ENCODE data around the gene AMZ1.
A peak's percentile ranks its signal among the peaks of the same experiment; 100 is the strongest.
"Not testable (repeated sequence)": the region's sequence is repeated elsewhere in the genome, so short reads cannot be mapped to it uniquely, and the experiment has no call there.

The AMZ1 gene

GRCh38 chr7:2714636-2715035 lies 26.6 kb downstream of the AMZ1 start:
- DNase-seq = no peak

DNA sequence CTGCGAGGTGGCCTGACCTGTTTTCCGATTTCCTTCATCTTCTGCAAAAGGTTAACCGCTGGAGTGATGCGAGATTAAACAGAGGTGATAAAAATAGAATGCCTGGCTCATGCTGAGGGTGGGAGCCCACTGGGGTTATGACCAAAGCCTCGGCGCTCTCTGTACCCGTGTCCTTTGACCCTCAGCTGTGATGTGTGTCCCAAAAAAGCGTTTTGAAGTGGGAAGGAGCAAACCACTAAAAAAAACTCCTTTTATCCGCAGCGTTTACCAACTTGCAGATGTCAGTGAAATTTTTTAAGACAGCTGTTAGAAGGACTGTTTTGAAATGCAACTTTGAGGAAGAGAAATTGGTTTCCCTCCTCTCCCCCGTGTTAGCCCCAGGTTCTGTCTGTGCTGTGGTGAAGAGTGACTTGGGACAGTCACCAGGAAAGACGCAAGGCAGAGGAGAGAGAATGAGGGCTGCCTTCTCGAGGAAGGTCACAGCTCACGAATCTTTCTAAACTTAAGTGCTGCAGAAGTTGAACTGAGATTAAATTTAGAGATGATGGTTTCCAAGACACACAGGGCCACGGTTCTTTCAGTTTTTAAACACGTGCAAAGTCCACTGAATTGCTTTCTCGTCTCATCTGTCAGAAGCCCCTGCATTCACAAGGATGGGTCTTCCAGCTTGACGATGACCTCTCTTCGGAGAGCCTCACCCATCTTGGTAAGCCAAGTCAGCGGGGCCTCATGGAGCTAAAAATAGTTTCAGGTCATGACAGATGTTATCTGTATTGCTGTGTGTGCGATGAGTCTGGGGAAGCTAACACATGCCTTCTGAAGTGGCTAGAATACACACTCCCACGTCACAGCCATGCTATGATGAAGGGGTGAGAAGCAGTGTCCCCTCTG lies 27.6 kb downstream of the AMZ1 start:
- peak; percentile 12 for DNase-seq

DNA sequence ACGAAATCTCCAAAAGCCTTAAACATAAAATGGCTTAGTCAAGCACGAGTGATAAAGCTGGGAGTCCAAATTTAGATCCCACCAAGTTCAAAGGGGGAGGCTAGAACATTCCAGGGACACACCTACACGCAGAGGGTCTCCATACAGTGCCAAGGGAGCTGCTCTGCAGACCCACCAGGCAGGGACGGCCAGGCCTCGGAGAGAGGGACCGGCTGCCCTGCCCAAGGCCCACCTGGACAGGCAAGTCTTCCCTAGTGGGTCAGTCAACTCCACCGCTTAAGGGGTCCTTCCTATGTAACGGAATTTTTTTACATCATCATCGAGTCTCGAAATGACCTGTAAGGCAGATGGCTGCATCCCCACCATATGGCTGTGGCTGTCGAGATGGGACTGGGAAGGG lies 28.5 kb downstream of the AMZ1 start:
- no peak for DNase-seq

DNA sequence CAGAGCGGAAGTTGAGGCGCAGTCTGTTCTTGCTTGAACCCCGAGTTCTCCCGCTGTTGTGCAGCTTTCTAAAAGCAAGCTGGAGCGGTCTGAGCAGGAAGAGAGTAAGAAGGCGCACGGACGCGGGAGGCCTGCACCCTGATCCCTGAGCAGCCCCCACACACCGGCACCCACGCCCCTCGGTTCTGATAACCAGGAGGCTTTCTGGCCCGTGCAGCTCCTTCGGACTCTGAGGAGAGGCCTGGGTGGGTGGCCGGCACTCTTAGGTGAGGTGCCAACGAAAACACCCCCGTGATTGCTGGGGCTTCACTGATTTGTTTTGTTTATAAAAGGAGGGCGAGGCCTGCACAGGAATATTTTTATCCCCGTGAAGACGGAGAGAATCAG lies 28.9 kb downstream of the AMZ1 start:
- no peak for DNase-seq

DNA sequence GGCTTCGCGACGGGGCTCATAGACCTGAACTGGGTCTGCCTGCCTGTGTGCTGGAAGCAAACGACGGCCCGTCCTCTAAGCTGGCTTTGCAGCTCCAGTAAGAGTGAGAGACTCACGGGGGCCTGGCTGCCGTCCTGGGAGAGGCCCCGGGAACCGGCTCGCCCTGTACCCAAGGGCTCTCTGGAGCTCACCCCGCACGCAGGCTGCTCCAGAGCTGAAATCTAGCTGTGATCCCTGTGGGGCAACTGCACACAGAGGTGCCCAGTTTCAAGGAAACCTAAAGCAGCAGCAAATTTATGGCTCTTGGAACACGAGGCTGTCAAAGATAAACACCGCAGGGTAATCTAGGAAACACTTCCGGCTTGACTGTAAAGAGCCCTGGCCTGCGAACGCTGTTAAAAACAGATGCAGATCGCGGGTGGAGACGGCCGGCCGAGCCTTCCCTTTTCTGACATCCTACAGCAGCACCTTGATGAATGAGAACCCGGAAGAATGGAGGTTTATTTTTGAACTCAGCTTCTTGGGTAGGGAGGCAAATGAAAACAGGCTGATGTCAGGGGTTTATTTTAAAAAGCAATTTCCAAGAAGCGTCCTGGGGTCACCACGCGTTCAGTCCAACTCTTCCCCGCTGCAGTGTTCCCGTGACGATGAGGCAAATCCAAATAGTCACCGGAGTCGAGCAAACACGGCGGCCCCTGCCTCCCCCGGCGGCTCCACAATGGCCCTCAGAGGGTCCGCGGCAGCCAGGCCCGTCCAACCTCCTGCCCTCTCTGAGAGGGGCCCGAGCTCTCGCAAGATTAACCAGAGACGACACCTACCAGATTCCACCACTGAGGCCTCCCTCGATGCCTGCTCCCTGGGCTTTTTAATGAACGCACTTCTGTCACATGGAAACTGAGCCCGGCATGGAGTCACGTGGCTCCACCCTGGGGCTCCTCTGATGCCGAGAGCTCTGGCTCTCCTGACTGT lies 29.6 kb downstream of the AMZ1 start:
- DNase-seq = no peak

DNA sequence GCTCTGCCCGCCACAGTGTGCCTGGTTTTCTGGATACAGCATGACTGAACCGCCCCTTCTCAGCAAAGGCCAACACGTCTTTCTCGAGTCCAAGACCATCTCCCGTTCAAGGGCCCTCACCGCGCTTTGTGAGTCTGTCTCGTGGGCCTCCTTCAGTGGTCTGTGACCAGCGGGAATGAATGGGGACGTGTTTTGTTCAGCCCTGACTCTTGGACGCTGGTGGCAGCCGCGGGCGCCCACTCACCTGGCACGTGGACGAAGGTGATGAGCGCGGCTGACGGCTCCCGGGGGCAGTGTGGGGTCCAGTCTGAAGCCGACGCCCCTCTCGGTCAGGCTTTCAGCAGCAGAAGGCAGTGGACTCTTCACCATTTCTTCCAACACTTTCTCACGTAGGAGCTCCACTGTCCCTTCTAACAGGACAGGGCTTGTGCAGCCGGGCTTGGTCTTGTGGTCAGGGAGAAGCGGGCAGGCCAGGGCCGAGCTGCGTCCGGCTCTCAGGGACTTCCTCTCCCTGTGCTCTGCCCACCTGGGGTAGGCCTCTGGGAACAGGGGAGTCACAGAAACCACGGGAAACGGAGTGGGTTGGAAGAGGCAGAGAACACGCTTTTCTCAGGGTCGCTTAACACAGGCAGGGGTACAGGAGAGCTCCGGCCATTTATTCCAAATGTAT lies 30.4 kb downstream of the AMZ1 start:
- DNase-seq = no peak

DNA sequence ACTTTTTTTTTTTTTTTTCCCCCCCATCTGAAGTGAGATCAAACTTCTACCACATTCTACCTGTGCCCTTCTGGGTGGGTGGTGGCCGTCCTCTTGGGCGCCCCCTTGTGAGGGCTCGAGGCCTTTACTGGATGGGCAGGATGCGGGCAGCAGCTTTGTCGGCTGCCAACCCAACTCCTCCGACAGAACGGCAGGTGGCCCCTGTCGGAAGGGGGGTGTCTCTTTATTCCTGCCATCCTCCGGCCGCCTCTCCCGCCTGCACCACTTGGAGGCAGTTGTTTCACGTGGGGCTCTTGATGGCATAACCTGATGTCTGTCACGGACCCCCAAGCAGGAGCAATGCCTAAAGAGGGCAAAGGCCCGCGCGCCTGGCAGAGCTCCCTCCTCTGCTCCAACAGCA lies 31.0 kb downstream of the AMZ1 start:
- no peak for DNase-seq

DNA sequence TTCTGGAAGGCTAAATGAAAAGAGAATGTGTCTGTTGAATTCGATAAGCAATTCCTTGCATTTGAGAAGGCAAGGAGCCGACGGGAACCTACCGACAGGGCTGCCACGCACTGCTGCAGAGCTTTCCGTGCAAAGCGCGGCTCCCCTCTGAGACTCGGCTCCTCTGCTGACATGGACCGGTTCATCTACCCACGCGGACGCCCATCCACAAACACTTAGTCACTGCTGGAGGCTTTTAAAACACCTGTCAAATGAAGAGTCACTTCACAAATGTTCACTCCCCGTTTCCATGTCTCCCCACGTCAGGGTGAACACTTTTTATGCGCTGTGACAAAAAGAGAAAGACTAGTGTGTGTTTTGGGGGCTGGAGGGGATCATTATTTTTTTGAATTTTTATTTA lies 32.0 kb downstream of the AMZ1 start:
- no peak for DNase-seq

DNA sequence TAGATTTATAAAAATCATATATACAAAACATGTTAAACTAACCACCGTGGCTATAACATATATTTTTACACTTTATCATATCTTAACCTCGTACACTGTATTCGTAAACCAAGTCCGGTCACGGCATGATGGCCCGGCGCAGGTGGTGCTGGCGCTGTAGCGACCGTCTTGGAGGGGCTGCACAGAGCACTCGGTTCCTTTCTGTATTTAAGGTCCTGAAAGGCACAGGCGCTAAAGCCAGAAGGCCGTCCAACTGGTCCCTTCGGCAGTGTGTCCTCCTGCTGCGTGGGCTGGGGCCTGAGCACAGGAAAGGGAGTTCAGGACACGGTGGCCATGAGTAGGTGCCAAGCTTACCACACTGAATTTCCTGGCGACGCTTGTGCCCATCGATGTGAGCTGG lies 33.8 kb downstream of the AMZ1 start:
- DNase-seq = no peak

DNA sequence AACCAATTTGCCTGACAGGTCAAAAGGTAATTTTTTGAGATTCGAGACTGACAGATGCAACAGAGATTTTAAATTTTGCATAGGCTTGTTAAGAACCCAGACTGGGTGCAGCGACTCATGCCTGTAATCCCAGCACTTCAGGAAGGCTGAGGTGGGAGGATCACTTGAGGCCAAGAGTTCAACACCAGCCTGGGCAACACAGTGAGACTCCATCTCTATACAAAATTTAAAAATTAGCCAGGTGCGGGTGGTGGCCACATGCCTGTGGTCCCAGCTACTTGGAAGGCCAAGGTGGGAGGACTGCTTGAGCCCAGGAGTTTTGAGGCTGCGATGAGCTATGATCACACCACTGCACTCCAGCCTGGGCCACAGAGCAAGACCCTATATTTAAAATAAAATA lies 34.6 kb downstream of the AMZ1 start:
- no peak for DNase-seq

DNA sequence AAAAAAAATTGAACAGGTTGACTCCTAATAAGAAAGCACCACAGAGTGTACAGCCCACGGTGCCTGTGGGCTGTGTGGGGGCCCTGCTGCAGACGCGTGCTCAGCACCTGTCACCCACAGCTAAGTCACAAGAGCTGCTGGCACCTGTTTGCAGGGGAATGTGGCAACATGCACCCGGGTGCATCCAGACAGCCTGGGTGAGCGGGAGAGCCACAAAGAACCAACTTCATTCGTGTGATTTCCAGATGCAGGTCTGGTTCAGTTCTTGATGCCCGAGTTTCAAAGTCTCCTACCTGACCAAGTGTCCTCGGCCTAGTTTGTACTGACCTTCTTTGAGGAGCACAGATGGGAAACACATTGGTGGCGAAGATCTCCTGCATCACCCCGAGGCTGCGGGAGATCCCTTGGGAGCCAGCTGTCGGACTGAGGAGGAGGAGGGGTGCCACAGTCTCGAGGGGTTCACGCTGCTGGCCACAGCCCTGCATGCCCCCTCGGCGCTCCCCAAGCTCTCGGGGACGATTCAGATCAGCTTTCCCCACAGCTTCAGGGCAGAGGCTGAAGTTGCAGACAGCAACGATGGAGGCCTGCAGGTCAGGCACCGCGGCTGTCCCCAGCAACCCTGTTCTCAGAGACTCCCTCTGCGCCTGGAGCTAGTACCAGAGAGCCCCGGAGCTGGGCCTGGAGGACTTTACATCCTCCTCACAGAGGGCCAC lies 35.3 kb downstream of the AMZ1 start:
- DNase-seq = no peak

DNA sequence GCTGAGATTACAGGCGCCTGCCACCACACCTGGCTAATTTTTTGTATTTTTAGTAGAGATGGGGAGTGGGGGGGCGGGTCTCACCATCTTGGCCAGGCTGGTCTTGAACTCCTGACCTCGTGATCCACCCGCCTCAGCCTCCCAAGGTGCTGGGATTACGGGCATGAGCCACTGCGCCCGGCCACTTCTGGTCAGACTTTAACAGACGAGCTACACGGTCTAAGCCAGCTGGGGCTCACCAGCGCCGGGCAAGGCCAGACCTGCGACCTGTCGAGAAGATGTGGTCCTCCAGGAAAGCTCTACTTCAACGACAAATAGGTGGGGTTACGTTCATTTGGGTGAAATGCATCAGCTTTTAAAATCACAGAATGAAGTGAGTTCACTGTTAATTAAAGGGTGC lies 36.0 kb downstream of the AMZ1 start:
- not testable (repeated sequence) for DNase-seq

DNA sequence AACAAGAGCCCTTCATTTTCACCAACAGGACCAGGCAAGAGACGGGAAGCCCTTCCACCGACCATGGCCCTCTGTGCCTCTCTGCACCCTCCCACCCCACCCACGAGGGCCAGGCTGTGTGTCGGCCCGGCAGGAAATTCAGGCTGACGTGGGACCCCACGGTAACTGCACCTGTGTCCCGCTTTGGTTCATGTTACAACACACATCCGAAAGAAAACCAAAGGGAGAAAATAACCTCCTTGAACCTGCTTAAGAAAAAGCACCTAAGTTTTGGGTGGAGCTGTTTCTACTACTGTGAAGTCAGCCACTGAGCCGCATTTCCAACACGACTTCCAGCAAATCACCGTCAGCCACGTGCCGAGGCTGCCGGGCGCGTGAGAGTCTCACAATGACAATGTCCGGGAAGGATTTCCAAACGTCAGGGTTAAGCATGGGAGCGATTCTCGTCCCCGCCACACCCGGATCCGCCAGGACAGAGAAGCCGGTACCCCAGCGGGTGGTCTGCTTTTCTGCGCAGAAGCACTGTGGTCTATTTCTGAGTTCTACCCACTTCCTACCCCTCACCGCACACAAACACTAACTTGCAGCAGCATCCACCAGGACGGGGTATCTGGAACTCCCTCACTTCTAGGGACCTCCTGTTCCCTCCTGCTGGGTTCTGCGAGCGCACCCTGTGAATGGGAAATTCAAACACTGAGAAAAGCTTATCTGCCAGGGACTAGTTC lies 36.6 kb downstream of the AMZ1 start:
- DNase-seq = no peak

GRCh38 chr7:2725178-2726105 lies 37.4 kb downstream of the AMZ1 start:
- DNase-seq = no peak

DNA sequence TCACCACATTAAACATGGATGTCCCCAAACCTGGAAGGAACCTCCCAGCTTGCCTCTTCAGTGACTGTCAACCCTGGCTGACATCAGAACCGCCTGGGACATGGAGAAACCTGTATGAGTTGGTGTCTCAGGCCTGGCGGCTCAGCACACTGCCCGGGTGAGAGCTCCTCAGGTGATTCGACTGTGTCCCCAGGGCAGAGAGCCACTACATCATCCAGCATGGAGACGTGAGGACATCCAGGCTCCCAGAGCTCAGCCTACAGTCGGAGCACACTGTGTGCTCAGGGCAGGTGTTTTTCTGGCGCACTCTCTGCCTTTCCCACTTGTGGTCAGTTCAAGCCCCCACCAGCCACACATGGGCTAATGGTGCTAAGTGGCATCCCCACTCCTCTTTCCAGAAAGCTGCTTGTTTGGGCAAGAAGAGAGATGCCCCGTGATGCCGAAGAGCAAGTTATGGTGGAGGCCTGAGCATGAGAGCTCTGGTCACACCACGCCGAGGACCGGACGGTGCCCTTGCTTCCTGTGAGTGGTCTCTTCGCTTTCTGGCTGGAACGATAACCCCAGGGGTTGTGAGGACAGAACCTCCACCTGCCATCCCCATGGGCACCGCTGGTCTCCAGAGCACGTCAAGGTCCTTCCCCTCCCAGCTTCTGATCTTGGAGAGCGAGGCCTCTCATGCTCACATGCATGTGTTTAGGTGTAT lies 38.5 kb downstream of the AMZ1 start:
- no peak for DNase-seq

GRCh38 chr7:2727206-2727605 lies 39.2 kb downstream of the AMZ1 start:
- not testable (repeated sequence) for DNase-seq

- peak; percentile 64 for DNase-seq
Measured at GRCh38 chr7:2728316-2729030, 40.5 kb downstream of the AMZ1 start.

DNA sequence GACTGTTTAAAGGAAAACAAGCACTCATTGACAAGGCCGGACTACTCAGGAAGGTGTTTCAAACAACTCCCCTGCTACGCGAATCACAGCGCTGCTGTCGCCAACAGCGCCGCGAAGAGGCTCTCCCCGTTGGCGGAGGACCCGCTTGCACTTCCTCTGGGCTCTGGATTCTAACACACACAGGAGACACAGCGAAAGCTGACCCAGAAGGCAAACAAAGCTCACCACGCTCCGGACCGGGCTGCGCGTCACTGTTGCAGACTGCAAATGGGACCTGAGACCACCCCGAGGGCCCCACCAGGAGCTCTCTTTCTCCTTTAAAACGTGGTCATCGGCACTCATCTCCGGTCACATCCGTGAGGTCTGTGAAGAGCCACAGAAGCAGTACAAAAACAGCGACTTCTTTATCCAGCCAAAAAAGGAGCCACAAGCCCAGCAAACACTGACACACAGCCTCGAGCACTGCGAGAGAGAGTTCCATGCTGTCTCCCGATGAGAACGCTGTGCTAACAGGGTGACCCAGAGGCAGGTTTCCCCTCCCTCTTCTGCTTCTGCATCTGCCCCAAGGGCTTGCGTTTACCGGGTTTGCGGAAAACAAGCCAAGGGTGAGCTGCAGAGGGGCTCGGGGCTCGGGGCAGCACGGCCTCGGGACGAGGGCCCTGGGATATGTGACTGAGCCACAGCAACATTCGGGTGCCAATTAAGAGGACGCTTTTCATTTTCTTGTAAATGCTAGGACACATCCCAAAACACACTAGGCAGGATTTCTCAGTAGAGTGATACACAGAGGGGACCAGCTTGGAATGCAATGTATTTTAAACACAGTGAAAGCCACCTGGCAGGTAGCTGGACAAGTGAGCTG lies 41.3 kb downstream of the AMZ1 start:
- DNase-seq = no peak
